Liver (tissue), 3 donors: Measurements from ENCODE around the gene PTPRN2.

ENCODE experiments used
- ATF3 ChIP-seq: IDR thresholded peaks from 2 replicates; pipeline ENCODE4 v1.6.1; 2016; ENCODE audit warnings: antibody characterized with exemption
- EGR1 ChIP-seq, 2 donors: IDR thresholded peaks; 2 replicates each; pipeline ENCODE4 v1.6.1; 2016 to 2018; ENCODE audit warnings: antibody characterized with exemption in 2 of 2, low read depth in 2 of 2
- FOXA1 ChIP-seq: IDR thresholded peaks from 2 replicates; pipeline ENCODE4 v1.6.1; 2016; ENCODE audit warnings: antibody characterized with exemption
- GABPA ChIP-seq, 2 donors: IDR thresholded peaks in 1 of 2; conservative IDR thresholded peaks in 1 of 2; 2 replicates each; pipeline ENCODE4 v1.6.1; 2016; ENCODE audit warnings: antibody characterized with exemption in 2 of 2, mild to moderate bottlenecking in 1 of 2, moderate library complexity in 1 of 2
- JUND ChIP-seq, 2 donors: IDR thresholded peaks; 2 replicates each; pipeline ENCODE4 v1.6.1; 2016; ENCODE audit warnings: antibody characterized with exemption in 2 of 2
- RAD21 ChIP-seq, 2 donors: IDR thresholded peaks; 2 replicates each; pipeline ENCODE4 v1.6.1; 2016; ENCODE audit warnings: antibody characterized with exemption in 2 of 2, mild to moderate bottlenecking in 2 of 2
- TAF1 ChIP-seq: conservative IDR thresholded peaks from 2 replicates; pipeline ENCODE4 v1.6.1; 2016; ENCODE audit warnings: antibody characterized with exemption, mild to moderate bottlenecking
- YY1 ChIP-seq: IDR thresholded peaks from 2 replicates; pipeline ENCODE4 v1.6.1; 2016; ENCODE audit warnings: antibody characterized with exemption, mild to moderate bottlenecking
- TF ChIP-seq, protein P1 (sequence below): IDR thresholded peaks from 2 replicates; pipeline ENCODE4 v1.6.1; 2016; ENCODE audit warnings: antibody characterized with exemption, mild to moderate bottlenecking
- TF ChIP-seq, protein P2 (sequence below): fragments of 150-350 bp; IDR thresholded peaks from 2 replicates; pipeline ENCODE4 v1.5.1; 2017; ENCODE audit warnings: improper control_type of control experiment, low read depth, low read length; ENCODE audit not compliant: missing input control
- donor health status: healthy.
- donor health status: healthy.

GRCh38 chr7:158066085-158066484, 521.5 kb downstream of the PTPRN2 start:
- TF ChIP-seq, protein P1, sequence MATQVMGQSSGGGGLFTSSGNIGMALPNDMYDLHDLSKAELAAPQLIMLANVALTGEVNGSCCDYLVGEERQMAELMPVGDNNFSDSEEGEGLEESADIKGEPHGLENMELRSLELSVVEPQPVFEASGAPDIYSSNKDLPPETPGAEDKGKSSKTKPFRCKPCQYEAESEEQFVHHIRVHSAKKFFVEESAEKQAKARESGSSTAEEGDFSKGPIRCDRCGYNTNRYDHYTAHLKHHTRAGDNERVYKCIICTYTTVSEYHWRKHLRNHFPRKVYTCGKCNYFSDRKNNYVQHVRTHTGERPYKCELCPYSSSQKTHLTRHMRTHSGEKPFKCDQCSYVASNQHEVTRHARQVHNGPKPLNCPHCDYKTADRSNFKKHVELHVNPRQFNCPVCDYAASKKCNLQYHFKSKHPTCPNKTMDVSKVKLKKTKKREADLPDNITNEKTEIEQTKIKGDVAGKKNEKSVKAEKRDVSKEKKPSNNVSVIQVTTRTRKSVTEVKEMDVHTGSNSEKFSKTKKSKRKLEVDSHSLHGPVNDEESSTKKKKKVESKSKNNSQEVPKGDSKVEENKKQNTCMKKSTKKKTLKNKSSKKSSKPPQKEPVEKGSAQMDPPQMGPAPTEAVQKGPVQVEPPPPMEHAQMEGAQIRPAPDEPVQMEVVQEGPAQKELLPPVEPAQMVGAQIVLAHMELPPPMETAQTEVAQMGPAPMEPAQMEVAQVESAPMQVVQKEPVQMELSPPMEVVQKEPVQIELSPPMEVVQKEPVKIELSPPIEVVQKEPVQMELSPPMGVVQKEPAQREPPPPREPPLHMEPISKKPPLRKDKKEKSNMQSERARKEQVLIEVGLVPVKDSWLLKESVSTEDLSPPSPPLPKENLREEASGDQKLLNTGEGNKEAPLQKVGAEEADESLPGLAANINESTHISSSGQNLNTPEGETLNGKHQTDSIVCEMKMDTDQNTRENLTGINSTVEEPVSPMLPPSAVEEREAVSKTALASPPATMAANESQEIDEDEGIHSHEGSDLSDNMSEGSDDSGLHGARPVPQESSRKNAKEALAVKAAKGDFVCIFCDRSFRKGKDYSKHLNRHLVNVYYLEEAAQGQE, result no peak
- TF ChIP-seq, protein P2, sequence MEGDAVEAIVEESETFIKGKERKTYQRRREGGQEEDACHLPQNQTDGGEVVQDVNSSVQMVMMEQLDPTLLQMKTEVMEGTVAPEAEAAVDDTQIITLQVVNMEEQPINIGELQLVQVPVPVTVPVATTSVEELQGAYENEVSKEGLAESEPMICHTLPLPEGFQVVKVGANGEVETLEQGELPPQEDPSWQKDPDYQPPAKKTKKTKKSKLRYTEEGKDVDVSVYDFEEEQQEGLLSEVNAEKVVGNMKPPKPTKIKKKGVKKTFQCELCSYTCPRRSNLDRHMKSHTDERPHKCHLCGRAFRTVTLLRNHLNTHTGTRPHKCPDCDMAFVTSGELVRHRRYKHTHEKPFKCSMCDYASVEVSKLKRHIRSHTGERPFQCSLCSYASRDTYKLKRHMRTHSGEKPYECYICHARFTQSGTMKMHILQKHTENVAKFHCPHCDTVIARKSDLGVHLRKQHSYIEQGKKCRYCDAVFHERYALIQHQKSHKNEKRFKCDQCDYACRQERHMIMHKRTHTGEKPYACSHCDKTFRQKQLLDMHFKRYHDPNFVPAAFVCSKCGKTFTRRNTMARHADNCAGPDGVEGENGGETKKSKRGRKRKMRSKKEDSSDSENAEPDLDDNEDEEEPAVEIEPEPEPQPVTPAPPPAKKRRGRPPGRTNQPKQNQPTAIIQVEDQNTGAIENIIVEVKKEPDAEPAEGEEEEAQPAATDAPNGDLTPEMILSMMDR, result no peak
- TF ChIP-seq ATF3 (no peak), YY1 (no peak), RAD21 (IDR thresholded peaks at IDR 0.05) (no peak), JUND (IDR thresholded peaks at IDR 0.05) (no peak), GABPA (IDR thresholded peaks at IDR 0.05 in 1 of 2, conservative IDR thresholded peaks at IDR 0.05 in 1 of 2) (no peak), EGR1 (IDR thresholded peaks at IDR 0.05; ENCODE audit: low read depth in 2 of 2) (no peak), TAF1 (no peak), FOXA1 (no peak)
